ENCODE data around the gene DNAJC13. TPM values are rescaled to one million over a fixed set of nuclear protein-coding genes. Genes with fewer than 3 reads are reported as not detected.
"Not testable (repeated sequence)": the region's sequence is repeated elsewhere in the genome, so short reads cannot be mapped to it uniquely, and the experiment has no call there.

Gene DNAJC13, protein sequence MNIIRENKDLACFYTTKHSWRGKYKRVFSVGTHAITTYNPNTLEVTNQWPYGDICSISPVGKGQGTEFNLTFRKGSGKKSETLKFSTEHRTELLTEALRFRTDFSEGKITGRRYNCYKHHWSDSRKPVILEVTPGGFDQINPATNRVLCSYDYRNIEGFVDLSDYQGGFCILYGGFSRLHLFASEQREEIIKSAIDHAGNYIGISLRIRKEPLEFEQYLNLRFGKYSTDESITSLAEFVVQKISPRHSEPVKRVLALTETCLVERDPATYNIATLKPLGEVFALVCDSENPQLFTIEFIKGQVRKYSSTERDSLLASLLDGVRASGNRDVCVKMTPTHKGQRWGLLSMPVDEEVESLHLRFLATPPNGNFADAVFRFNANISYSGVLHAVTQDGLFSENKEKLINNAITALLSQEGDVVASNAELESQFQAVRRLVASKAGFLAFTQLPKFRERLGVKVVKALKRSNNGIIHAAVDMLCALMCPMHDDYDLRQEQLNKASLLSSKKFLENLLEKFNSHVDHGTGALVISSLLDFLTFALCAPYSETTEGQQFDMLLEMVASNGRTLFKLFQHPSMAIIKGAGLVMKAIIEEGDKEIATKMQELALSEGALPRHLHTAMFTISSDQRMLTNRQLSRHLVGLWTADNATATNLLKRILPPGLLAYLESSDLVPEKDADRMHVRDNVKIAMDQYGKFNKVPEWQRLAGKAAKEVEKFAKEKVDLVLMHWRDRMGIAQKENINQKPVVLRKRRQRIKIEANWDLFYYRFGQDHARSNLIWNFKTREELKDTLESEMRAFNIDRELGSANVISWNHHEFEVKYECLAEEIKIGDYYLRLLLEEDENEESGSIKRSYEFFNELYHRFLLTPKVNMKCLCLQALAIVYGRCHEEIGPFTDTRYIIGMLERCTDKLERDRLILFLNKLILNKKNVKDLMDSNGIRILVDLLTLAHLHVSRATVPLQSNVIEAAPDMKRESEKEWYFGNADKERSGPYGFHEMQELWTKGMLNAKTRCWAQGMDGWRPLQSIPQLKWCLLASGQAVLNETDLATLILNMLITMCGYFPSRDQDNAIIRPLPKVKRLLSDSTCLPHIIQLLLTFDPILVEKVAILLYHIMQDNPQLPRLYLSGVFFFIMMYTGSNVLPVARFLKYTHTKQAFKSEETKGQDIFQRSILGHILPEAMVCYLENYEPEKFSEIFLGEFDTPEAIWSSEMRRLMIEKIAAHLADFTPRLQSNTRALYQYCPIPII (N-terminal part only)
- total RNA-seq (10 to 100 TPM; 33.2 to 55.9 (median 46.5) TPM), polyA plus RNA-seq (10 to 100 TPM in 2 of 3 donors, 1 to 10 TPM in 1; 9.0 to 14.3 (median 12.4) TPM)

DNA sequence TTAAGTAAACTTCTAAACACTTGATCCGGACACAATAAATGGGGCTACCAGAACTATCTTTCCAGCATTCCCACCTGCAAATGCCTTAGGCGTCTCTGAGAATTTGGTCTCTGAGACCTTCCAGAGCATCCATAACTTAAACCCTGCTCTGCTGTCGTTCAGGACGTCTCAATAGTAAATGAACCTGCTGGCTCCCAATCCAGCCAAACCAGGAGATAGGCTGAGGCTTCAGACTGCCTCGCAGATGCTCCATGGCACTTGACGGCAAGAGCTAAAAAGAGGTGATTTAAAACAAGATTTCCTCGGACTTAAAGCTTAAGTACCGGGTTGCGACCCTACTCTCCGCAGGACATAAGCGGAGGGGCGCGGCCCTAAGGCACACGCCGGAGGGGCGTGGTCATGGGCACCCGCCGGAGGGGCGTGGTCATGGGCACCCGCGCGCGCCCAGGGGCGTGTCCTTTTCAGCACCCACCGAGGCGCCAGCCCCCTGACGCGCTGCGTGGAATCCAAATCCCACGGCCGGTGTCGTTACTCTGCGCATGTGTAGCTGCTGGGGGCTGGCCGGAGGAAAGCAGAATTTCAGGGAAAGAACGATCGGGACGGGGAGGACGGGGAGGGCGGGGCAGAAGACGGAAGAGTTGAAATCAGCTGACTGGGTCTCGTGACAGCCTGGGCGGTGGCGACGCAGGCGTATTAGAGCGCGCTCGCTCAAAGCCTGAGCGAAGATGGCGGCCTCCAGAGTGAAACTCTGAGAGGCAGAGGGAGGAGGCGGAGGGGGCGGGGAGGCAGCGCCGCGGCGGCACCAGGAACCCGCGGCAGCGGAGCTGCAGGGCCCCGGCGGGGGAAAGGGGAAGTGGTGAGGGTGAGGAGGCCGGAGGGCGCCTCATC, at the start of gene DNAJC13:
DNAJC13 (plus strand) TSS at position 696 of the 888 bp plus-strand sequence. CDS start 17,049 bp downstream, outside the sequence.
- H3K4me1 ChIP-seq, result peaks cover 0 to 31% (median 20%) of the 10 kb centered on the region in 4 donors
- peak within 1 kb of the TSS; percentile 87 to 95 (median 94) for H3K27ac ChIP-seq
- H3K9me3 ChIP-seq, result no peaks in the 10 kb centered on the region
- intact Hi-C loops (cut with DNase I), result loop anchor here (5.0 kb wide), 1 partner anchor 1155 kb away; the partner anchor contains the start of gene CDV3
- DNase-seq, result peak; percentile 97
- TF ChIP-seq EP300 (IDR thresholded peaks at IDR 0.05) (peak in 1 of 4 donors; percentile 36), POLR2A (IDR thresholded peaks at IDR 0.05) (peak; percentile 57 to 74), POLR2AphosphoS5 (IDR thresholded peaks at IDR 0.05) (peak; percentile 80 to 89 (median 84))
- TF ChIP-seq, protein P1, sequence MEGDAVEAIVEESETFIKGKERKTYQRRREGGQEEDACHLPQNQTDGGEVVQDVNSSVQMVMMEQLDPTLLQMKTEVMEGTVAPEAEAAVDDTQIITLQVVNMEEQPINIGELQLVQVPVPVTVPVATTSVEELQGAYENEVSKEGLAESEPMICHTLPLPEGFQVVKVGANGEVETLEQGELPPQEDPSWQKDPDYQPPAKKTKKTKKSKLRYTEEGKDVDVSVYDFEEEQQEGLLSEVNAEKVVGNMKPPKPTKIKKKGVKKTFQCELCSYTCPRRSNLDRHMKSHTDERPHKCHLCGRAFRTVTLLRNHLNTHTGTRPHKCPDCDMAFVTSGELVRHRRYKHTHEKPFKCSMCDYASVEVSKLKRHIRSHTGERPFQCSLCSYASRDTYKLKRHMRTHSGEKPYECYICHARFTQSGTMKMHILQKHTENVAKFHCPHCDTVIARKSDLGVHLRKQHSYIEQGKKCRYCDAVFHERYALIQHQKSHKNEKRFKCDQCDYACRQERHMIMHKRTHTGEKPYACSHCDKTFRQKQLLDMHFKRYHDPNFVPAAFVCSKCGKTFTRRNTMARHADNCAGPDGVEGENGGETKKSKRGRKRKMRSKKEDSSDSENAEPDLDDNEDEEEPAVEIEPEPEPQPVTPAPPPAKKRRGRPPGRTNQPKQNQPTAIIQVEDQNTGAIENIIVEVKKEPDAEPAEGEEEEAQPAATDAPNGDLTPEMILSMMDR (IDR thresholded peaks at IDR 0.05), result no peak
- H3K27me3 ChIP-seq, result no peaks in the 10 kb centered on the region
- peaks cover 0 to 3% (median 0%) of the 10 kb centered on the region in 4 donors for H3K36me3 ChIP-seq
- whole genome bisulfite sequencing, 2 donors, result 1% methylated on average over 63 of the region's 63 CpGs
- peak within 1 kb of the TSS; percentile 92 to 100 (median 96) for H3K4me3 ChIP-seq

DNA sequence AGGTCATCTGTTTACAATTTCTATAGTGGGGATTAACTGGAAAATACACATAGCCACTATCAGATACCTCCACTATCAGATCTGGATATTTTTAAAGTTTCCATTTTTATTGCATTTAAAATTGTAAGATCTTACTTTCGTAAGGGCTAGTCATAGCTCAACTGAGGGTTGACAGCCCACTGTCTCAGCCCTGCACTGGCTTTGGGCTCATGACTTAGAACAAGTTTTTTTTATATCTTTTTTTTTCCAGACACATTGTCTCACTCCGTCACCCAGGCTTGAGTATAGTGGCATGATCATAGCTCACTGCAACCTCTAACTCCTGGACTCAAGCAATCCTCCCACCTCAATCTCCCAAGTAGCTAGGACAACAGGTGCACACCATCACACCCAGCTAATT, 48.8 kb upstream of the DNAJC13 start:
- H3K27ac ChIP-seq, result no peak overlapping the region
- no peaks in the 10 kb centered on the region for H3K36me3 ChIP-seq
- 89 to 93% methylated on average over 2 of the region's 2 CpGs for whole genome bisulfite sequencing, 2 donors
- H3K27me3 ChIP-seq, result no peaks in the 10 kb centered on the region
- no peaks in the 10 kb centered on the region for H3K4me1 ChIP-seq
- no peak for TF ChIP-seq EP300 (IDR thresholded peaks at IDR 0.05)
- TF ChIP-seq POLR2AphosphoS5 (IDR thresholded peaks at IDR 0.05), result no peak
- TF ChIP-seq POLR2A (IDR thresholded peaks at IDR 0.05), result no peak
- TF ChIP-seq, protein P1 (IDR thresholded peaks at IDR 0.05), result no peak
- intact Hi-C loops (cut with DNase I), result no loop called here
- no peaks in the 10 kb centered on the region for H3K9me3 ChIP-seq
- no peak for DNase-seq
- no peak overlapping the region for H3K4me3 ChIP-seq

DNA sequence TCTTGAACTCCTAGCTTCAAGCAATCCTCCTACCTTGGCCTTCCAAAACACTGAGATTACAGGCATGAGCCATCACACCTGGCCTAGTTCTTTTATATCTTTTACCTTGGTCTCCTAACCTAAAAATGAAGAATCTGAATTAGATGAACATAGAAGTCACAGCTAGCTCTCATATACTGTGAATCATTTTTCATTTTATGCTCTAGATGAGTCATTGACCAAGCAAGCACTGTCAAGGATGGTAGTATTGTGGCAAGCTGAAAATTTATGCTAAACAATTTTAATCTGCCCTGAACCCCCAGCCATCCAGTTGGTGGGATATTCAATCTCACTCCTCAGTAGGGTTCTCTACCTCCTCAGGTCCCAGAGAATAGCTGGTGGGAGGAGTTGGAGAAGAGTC, 48.3 kb upstream of the DNAJC13 start:
- Histone ChIP-seq H3K4me1 (no peaks in the 10 kb centered on the region), H3K36me3 (no peaks in the 10 kb centered on the region), H3K27ac (no peak overlapping the region), H3K27me3 (no peaks in the 10 kb centered on the region), H3K4me3 (no peak overlapping the region), H3K9me3 (no peaks in the 10 kb centered on the region)
- intact Hi-C loops (cut with DNase I), result no loop called here
- TF ChIP-seq, protein P1 (IDR thresholded peaks at IDR 0.05), result no peak
- TF ChIP-seq EP300 (IDR thresholded peaks at IDR 0.05) (no peak), POLR2AphosphoS5 (IDR thresholded peaks at IDR 0.05) (no peak)
- no peak for DNase-seq

DNA sequence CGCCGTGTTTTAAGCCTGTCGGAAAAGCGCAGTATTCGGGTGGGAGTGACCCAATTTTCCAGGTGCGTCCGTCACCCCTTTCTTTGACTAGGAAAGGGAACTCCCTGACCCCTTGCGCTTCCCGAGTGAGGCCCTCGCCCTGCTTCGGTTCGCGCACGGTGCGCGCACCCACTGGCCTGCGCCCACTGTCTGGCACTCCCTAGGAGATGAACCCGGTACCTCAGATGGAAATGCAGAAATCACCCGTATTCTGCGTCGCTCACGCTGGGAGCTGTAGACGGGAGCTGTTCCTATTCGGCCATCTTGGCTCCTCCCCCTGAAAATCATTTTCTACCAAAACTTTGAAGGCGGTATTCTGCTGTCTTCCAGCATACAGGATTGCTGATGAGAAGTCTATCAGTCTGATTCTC, 40.4 kb upstream of the DNAJC13 start:
- 64 to 86% methylated on average over 25 of the region's 25 CpGs for WGBS, 2 donors
- H3K9me3 ChIP-seq; H3K36me3 ChIP-seq; H3K27me3 ChIP-seq; H3K4me3 ChIP-seq; intact Hi-C loops (cut with DNase I); H3K4me1 ChIP-seq; H3K27ac ChIP-seq; DNase-seq: not testable (repeated sequence)

Measured in sigmoid colon (tissue), 7 donors.